Natural killer cell (primary cell): ENCODE data around the gene CARD6. TPM values are rescaled to one million over a fixed set of nuclear protein-coding genes. Genes with fewer than 3 reads are reported as not detected.

Experiments used
- ATAC-seq, 3 donors: fragments of 150-1000 bp in 2 of 3; fragments of 200-7000 bp in 1 of 3; cut with Tn5 transposase; 1 replicate in 1 of 3; 2 replicates in 2 of 3; pipeline ENCODE4 v1.10.0; 2021; ENCODE audit warnings: mild to moderate bottlenecking in 2 of 3, moderate library complexity in 2 of 3
- DNase-seq, 2 donors: peaks; one replicate each; pipeline versions ENCODE4 v3.0.0 to v3.0.0-alpha.2; 2013 to 2021; ENCODE audit warnings: mixed read lengths in 1 of 2
- H3K27ac ChIP-seq: one replicate; pipeline ENCODE4 v1.5.1; 2013; ENCODE audit warnings: mild to moderate bottlenecking, low read length
- H3K27me3 ChIP-seq: one replicate; pipeline ENCODE4 v1.6.1; 2013; ENCODE audit warnings: low read length; ENCODE audit not compliant: control insufficient read depth, insufficient read depth
- H3K36me3 ChIP-seq: one replicate; pipeline ENCODE4 v1.6.1; 2013; ENCODE audit warnings: low read length; ENCODE audit not compliant: control insufficient read depth, insufficient read depth
- H3K4me1 ChIP-seq: one replicate; pipeline ENCODE4 v1.6.1; 2013; ENCODE audit warnings: low read length; ENCODE audit not compliant: control insufficient read depth, insufficient read depth
- H3K4me3 ChIP-seq: one replicate; pipeline ENCODE4 v1.5.1; 2013; ENCODE audit warnings: low read length
- H3K9me3 ChIP-seq: one replicate; pipeline ENCODE4 v1.6.1; 2013; ENCODE audit warnings: low read length; ENCODE audit not compliant: control insufficient read depth, insufficient read depth
- H3K27ac Mint-ChIP-seq, 2 donors: one replicate each; pipeline ENCODE4 v1.8.0; 2022; ENCODE audit warnings: mild to moderate bottlenecking in 2 of 2, mixed read lengths in 2 of 2, moderate library complexity in 1 of 2
- H3K27me3 Mint-ChIP-seq, 2 donors: one replicate each; pipeline ENCODE4 v1.8.0; 2022; ENCODE audit warnings: low read depth in 2 of 2, mixed read lengths in 2 of 2
- H3K36me3 Mint-ChIP-seq: one replicate; pipeline ENCODE4 v1.8.0; 2022; ENCODE audit warnings: mixed read lengths
- H3K4me1 Mint-ChIP-seq, 2 donors: one replicate each; pipeline ENCODE4 v1.8.0; 2022; ENCODE audit warnings: mixed read lengths in 2 of 2
- H3K4me3 Mint-ChIP-seq: one replicate; pipeline ENCODE4 v1.8.0; 2022; ENCODE audit warnings: mild to moderate bottlenecking, moderate library complexity, mixed read lengths
- H3K9me3 Mint-ChIP-seq, 2 donors: one replicate each; pipeline ENCODE4 v1.8.0; 2022; ENCODE audit warnings: mixed read lengths in 2 of 2
- CTCF ChIP-seq: fragments of 200-600 bp; IDR thresholded peaks from one replicate; pipeline ENCODE4 v1.8.0; 2022; ENCODE audit warnings: antibody characterized with exemption
- WGBS: methylation state at CpG from one replicate; pipeline ENCODE4 v1.1.7; 2013; ENCODE audit warnings: missing lambda C conversion rate; ENCODE audit not compliant: insufficient coverage; 5-methylcytosine and 5-hydroxymethylcytosine counted together
- intact Hi-C: fragments of 100-400 bp; cut with micrococcal nuclease; formaldehyde crosslinking; loops from one replicate; pipeline ENCODE4 v1.14.2; 2022
- total RNA-seq, 4 donors: library from RNA; stranded (reverse); fragments of 120-200 nt in 1 of 4; gene quantifications; one replicate each; pipeline versions ENCODE4 v1.2.3 to v1.2.4, GENCODE V29; 2013 to 2022

The CARD6 gene
- total RNA-seq, 3 donors from 2014 or later (not counting 1 experiment from before 2014, with no cell fraction given), result 3.4 to 5.2 (median 3.9) TPM

DNA sequence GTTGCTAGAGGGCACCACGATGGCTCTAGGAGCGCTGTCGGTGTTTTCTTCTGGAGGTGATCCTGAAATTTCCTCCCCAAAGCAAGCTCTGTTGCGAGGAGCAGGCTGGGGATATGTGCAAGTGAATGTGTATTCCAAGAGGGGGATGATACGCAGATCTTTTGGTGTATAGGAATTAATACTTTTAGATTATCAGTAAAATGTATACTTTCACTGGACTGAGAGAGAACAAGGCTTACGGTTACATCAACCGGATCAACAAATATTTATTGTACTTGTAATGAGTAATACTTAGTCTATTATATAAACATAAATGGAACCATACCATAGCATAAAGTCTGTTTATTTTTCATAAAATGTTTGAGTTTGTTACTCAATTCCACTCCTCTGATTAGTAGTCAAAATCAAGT lies 42.4 kb upstream of the CARD6 start:
- DNase-seq (no peak), ATAC-seq (no peak)
- no peak for TF ChIP-seq CTCF
- Mint-ChIP-seq H3K4me3 (peak overlapping the region; percentile 92), H3K27me3 (peaks cover 0 to 7% of the 10 kb centered on the region in 2 donors), H3K36me3 (no peaks in the 10 kb centered on the region), H3K9me3 (no peaks in the 10 kb centered on the region), H3K4me1 (peaks cover 38 to 39% of the 10 kb centered on the region in 2 donors), H3K27ac (peak overlapping the region; percentile 89 to 95)
- intact Hi-C loops, result loop anchor here (1.0 kb wide), 2 partner anchors 35 to 44 kb away; partner anchors contain the start of gene TTC33
- no peaks in the 10 kb centered on the region for H3K9me3 ChIP-seq
- peaks cover 8% of the 10 kb centered on the region for H3K4me1 ChIP-seq
- no peaks in the 10 kb centered on the region for H3K27me3 ChIP-seq
- peak overlapping the region; percentile 96 for H3K4me3 ChIP-seq
- H3K36me3 ChIP-seq, result no peaks in the 10 kb centered on the region
- peak overlapping the region; percentile 96 for H3K27ac ChIP-seq
- 0% methylated on average over 5 of the region's 7 CpGs for WGBS

- DNase-seq (peak in 1 of 2 donors; percentile 11), ATAC-seq (no peak)
- H3K9me3 ChIP-seq, result no peaks in the 10 kb centered on the region
- H3K4me3 ChIP-seq, result no peak overlapping the region
- TF ChIP-seq CTCF, result no peak
- H3K4me1 ChIP-seq, result peaks cover 8% of the 10 kb centered on the region
- peaks cover 0 to 7% of the 10 kb centered on the region in 2 donors for H3K27me3 Mint-ChIP-seq
- peaks cover 33 to 35% of the 10 kb centered on the region in 2 donors for H3K4me1 Mint-ChIP-seq
- no peaks in the 10 kb centered on the region for H3K9me3 Mint-ChIP-seq
- no peaks in the 10 kb centered on the region for H3K27me3 ChIP-seq
- H3K36me3 ChIP-seq, result no peaks in the 10 kb centered on the region
- H3K4me3 Mint-ChIP-seq, result peak overlapping the region; percentile 92
- H3K36me3 Mint-ChIP-seq, result no peaks in the 10 kb centered on the region
- WGBS, result 50% methylated on average over 1 of the region's 1 CpG
- peak overlapping the region; percentile 89 to 95 for H3K27ac Mint-ChIP-seq
- no peak overlapping the region for H3K27ac ChIP-seq
- intact Hi-C loops, result no loop called here
Observed at GRCh38 chr5:40799258-40799657, 41.9 kb upstream of the CARD6 start.

DNA sequence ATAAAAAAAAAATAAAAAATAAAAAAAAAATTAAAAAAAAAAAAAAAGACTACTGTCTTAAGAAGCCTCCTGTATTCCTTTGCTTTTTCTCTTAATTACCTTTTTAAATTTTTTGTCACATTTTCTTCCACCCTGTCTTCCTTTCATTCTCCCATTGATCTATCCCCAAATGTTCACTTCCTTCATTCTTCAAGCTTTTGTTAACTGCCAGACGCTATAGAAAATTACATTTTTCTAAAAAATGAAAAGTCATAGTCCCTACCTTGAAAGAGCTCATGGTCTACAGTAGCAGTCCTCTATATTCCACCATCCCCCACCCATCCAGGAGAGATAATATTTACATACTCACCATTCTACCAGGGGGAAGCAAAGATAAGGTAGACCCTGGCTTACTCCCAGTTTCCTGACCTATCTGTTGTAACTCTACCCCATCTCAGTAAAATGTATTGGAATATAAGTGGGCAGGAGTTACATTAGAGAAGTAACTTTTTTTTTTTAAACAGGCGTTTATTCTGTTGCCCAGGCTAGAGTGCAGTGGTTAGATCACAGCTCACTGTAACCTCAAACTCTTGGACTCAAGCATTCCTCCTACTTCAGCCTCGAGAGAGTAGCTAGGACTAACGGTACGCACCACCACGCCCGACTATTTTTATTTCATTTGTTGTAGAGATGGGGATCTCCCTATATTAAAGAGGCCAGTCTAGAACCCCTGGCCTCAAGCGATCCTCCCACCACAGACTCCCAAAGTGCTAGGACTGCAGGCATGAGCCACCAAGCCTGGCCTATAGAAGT lies 39.2 kb upstream of the CARD6 start:
- Histone ChIP-seq H3K9me3 (no peaks in the 10 kb centered on the region), H3K4me3 (no peak overlapping the region), H3K4me1 (peaks cover 3% of the 10 kb centered on the region), H3K27ac (no peak overlapping the region), H3K36me3 (no peaks in the 10 kb centered on the region), H3K27me3 (no peaks in the 10 kb centered on the region)
- DNase-seq (no peak), ATAC-seq (no peak)
- peaks cover 9 to 10% of the 10 kb centered on the region in 2 donors for H3K4me1 Mint-ChIP-seq
- TF ChIP-seq CTCF, result no peak
- no peaks in the 10 kb centered on the region for H3K36me3 Mint-ChIP-seq
- intact Hi-C loops, result no loop called here
- peak overlapping the region in 1 of 2 donors; percentile 48 for H3K27ac Mint-ChIP-seq
- peak overlapping the region; percentile 60 for H3K4me3 Mint-ChIP-seq
- peaks cover 0 to 7% of the 10 kb centered on the region in 2 donors for H3K27me3 Mint-ChIP-seq
- H3K9me3 Mint-ChIP-seq, result no peaks in the 10 kb centered on the region
- 100% methylated on average over 1 of the region's 8 CpGs for WGBS
